Gastroesophageal sphincter (tissue), 4 donors: Measurements from ENCODE around the gene MEMO1. TPM values are rescaled to one million over a fixed set of nuclear protein-coding genes. Genes with fewer than 3 reads are reported as not detected.

ENCODE experiments used
- ATAC-seq: fragments of 150-250 bp; one replicate; pipeline ENCODE4 v1.9.1; 2016; ENCODE audit warnings: mild to moderate bottlenecking, moderate library complexity
- H3K27ac ChIP-seq, 4 donors: fragments of 200-600 bp; sonication (generic) in 3 of 4; 1 replicate in 3 of 4; 2 replicates in 1 of 4; pipeline ENCODE4 v1.5.1; 2016 to 2019
- H3K27me3 ChIP-seq: fragments of 200-600 bp; sonication (generic); one replicate; pipeline ENCODE4 v1.5.1; 2019
- H3K36me3 ChIP-seq, 2 donors: fragments of 200-600 bp; sonication (generic); one replicate each; pipeline ENCODE4 v1.5.1; 2019; ENCODE audit warnings: control low read depth in 1 of 2
- H3K4me1 ChIP-seq, 3 donors: fragments of 200-600 bp; sonication (generic); 1 replicate in 2 of 3; 2 replicates in 1 of 3; pipeline ENCODE4 v1.5.1; 2016 to 2019; ENCODE audit warnings: control low read depth in 2 of 3
- H3K4me3 ChIP-seq, 2 donors: fragments of 200-600 bp; sonication (generic); one replicate each; pipeline ENCODE4 v1.5.1; 2019; ENCODE audit warnings: mild to moderate bottlenecking in 1 of 2, moderate library complexity in 1 of 2
- H3K9me3 ChIP-seq, 3 donors: fragments of 200-600 bp; sonication (generic); one replicate each; pipeline ENCODE4 v1.5.1; 2017 to 2019; ENCODE audit warnings: control low read depth in 2 of 3
- CTCF ChIP-seq, 4 experiments: fragments of 200-600 bp in 2 of 4; fragments of 450-650 bp in 2 of 4; sonication (generic) in 1 of 4; IDR thresholded peaks; one replicate each; pipeline ENCODE4 v1.5.1; 2017 to 2019; ENCODE audit warnings: antibody characterized with exemption in 4 of 4, mild to moderate bottlenecking in 2 of 4, moderate library complexity in 2 of 4
- EP300 ChIP-seq: sonication (generic); formaldehyde crosslinking; IDR thresholded peaks from one replicate; pipeline ENCODE4 v1.6.1; 2017; ENCODE audit warnings: antibody characterized with exemption, mild to moderate bottlenecking
- POLR2A ChIP-seq, 2 donors: fragments of 450-650 bp; IDR thresholded peaks; one replicate each; pipeline ENCODE4 v1.6.1; 2017; ENCODE audit warnings: antibody characterized with exemption in 2 of 2, mild to moderate bottlenecking in 2 of 2, moderate library complexity in 1 of 2
- POLR2AphosphoS5 ChIP-seq: sonication (generic); formaldehyde crosslinking; IDR thresholded peaks from one replicate; pipeline ENCODE4 v1.6.1; 2017; ENCODE audit warnings: antibody characterized with exemption
- WGBS, 2 donors: methylation state at CpG; one replicate each; pipeline ENCODE4 v1.1.5; 2018; ENCODE audit warnings: low coverage in 1 of 2; 5-methylcytosine and 5-hydroxymethylcytosine counted together
- total RNA-seq, 4 donors: library from RNA; depleted of rRNA; stranded (reverse); fragments of >200 nt; gene quantifications; one replicate each; pipeline ENCODE4 v1.1.0, GENCODE V29; 2016

MEMO1 gene
- total RNA-seq, 4 donors from 2014 or later = 24.4 to 42.2 (median 30.9) TPM

- no peak for ATAC-seq
- Histone ChIP-seq H3K4me3 (no peak overlapping the region), H3K27me3 (no peaks in the 10 kb centered on the region), H3K36me3 (peaks cover 0 to 6% of the 10 kb centered on the region in 2 donors), H3K27ac (no peak overlapping the region), H3K9me3 (no peaks in the 10 kb centered on the region), H3K4me1 (no peaks in the 10 kb centered on the region)
- WGBS, 2 donors = 88 to 91% methylated on average over 3 of the region's 3 CpGs
- TF ChIP-seq EP300 = no peak
- no peak for TF ChIP-seq CTCF (IDR thresholded peaks at IDR 0.05)
- no peak for TF ChIP-seq POLR2A (IDR thresholded peaks at IDR 0.05)
- TF ChIP-seq POLR2AphosphoS5 = no peak
These were observed 73.1 kb downstream of the MEMO1 start for GRCh38 chr2:31937741-31938140.

- ATAC-seq = no peak
- H3K27ac ChIP-seq = no peak overlapping the region
- no peak for TF ChIP-seq CTCF (IDR thresholded peaks at IDR 0.05)
- no peak for TF ChIP-seq EP300
- no peak for TF ChIP-seq POLR2AphosphoS5
- H3K36me3 ChIP-seq = no peaks in the 10 kb centered on the region
- H3K9me3 ChIP-seq = no peaks in the 10 kb centered on the region
- H3K4me3 ChIP-seq = no peak overlapping the region
- no peaks in the 10 kb centered on the region for H3K4me1 ChIP-seq
- 83 to 94% methylated on average over 3 to 4 of the region's 4 CpGs for WGBS, 2 donors
- no peaks in the 10 kb centered on the region for H3K27me3 ChIP-seq
These were observed 75.4 kb downstream of the MEMO1 start for GRCh38 chr2:31935370-31935769.

- no peak overlapping the region for H3K27ac ChIP-seq
- TF ChIP-seq POLR2A (IDR thresholded peaks at IDR 0.05) = no peak
- no peak for TF ChIP-seq EP300
- TF ChIP-seq POLR2AphosphoS5 = no peak
These were observed 77.7 kb downstream of the MEMO1 start for GRCh38 chr2:31933066-31933465.

GRCh38 chr2:31932589-31932988 lies 78.2 kb downstream of the MEMO1 start:
- no peak for ATAC-seq
- 89 to 90% methylated on average over 3 to 5 of the region's 5 CpGs for WGBS, 2 donors
- TF ChIP-seq POLR2AphosphoS5 (no peak), CTCF (IDR thresholded peaks at IDR 0.05) (no peak), EP300 (no peak), POLR2A (IDR thresholded peaks at IDR 0.05) (no peak)
- no peak overlapping the region for H3K27ac ChIP-seq
- H3K4me3 ChIP-seq = no peak overlapping the region
- H3K36me3 ChIP-seq = peaks cover 0 to 4% of the 10 kb centered on the region in 2 donors
- no peaks in the 10 kb centered on the region for H3K4me1 ChIP-seq
- no peaks in the 10 kb centered on the region for H3K27me3 ChIP-seq
- H3K9me3 ChIP-seq = no peaks in the 10 kb centered on the region

More at GRCh38 chr2:31933066-31933465, 77.7 kb downstream of the MEMO1 start:
- Histone ChIP-seq H3K4me1 (no peaks in the 10 kb centered on the region), H3K27me3 (no peaks in the 10 kb centered on the region), H3K4me3 (no peak overlapping the region), H3K36me3 (peaks cover 0 to 4% of the 10 kb centered on the region in 2 donors), H3K9me3 (no peaks in the 10 kb centered on the region)
- 98 to 100% methylated on average over 1 to 4 of the region's 4 CpGs for WGBS, 2 donors
- no peak for ATAC-seq

- H3K4me1 ChIP-seq = no peaks in the 10 kb centered on the region
- no peaks in the 10 kb centered on the region for H3K9me3 ChIP-seq
- no peaks in the 10 kb centered on the region for H3K27me3 ChIP-seq
- no peak for ATAC-seq
- H3K27ac ChIP-seq = no peak overlapping the region
- 85 to 91% methylated on average over 4 of the region's 4 CpGs for WGBS, 2 donors
- TF ChIP-seq POLR2AphosphoS5 (no peak), EP300 (no peak), CTCF (IDR thresholded peaks at IDR 0.05) (no peak), POLR2A (IDR thresholded peaks at IDR 0.05) (no peak)
- H3K4me3 ChIP-seq = no peak overlapping the region
- H3K36me3 ChIP-seq = peaks cover 0 to 6% of the 10 kb centered on the region in 2 donors
These were observed 78.9 kb downstream of the MEMO1 start for GRCh38 chr2:31931916-31932315.
